LNCAP (cell line): ENCODE measurements around the gene DNAH6.

Experiments used
- TF ChIP-seq, protein P1 (sequence below): fragments of 450-650 bp; IDR thresholded peaks from 2 replicates; pipeline ENCODE4 v1.5.1; 2017; ENCODE audit warnings: mild to moderate bottlenecking

Gene DNAH6

GRCh38 chr2:84815146-84815545 lies 298.8 kb downstream of the DNAH6 start:
- TF ChIP-seq, protein P1, sequence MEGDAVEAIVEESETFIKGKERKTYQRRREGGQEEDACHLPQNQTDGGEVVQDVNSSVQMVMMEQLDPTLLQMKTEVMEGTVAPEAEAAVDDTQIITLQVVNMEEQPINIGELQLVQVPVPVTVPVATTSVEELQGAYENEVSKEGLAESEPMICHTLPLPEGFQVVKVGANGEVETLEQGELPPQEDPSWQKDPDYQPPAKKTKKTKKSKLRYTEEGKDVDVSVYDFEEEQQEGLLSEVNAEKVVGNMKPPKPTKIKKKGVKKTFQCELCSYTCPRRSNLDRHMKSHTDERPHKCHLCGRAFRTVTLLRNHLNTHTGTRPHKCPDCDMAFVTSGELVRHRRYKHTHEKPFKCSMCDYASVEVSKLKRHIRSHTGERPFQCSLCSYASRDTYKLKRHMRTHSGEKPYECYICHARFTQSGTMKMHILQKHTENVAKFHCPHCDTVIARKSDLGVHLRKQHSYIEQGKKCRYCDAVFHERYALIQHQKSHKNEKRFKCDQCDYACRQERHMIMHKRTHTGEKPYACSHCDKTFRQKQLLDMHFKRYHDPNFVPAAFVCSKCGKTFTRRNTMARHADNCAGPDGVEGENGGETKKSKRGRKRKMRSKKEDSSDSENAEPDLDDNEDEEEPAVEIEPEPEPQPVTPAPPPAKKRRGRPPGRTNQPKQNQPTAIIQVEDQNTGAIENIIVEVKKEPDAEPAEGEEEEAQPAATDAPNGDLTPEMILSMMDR = no peak

DNA sequence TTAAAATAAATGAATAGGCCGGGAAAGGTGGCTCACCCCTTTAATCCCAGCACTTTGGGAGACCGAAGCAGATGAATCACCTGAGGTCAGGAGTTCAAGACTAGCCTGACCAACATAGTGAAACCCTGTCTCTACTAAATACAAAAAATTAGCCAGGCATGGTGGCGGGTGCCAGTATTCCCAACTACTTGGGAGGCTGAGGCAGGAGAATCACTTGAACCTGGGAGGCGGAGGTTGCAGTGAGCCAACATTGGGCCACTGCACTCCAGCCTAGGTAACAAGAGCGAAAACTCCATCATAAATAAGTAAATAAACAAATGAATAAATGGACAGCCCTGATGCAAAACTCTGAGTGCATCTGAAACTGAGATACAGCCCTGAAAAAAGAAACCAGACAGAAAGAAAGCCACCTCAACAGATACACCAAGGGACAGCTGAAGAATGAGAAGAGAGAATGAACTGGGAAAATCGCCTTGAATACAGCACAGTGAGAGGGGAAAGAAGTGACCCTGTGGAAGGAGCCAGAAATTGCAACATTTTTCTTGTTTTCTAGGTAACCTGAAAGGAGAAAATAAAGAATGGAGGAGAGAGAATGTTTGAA lies 300.2 kb downstream of the DNAH6 start:
- TF ChIP-seq, protein P1 = no peak

DNA sequence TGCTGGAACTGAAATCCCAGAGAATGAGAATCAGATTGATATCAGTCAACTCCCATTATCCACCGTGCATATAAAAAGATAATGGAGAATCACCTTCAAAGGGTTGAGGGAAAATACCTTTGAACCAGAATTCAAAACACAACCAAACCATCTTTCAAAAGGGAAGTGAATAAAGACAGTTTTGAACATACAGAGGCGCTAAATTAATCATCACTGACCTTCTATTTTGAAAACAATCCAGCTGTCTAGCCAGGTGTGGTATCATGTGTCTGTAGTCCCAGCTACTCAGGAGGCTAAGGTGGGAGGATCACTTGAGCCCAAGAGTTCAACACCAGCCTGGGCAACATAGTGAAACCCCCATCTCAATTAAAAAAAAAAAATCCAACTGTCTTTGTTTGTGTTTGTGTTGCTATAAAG lies 300.9 kb downstream of the DNAH6 start:
- TF ChIP-seq, protein P1 = no peak

DNA sequence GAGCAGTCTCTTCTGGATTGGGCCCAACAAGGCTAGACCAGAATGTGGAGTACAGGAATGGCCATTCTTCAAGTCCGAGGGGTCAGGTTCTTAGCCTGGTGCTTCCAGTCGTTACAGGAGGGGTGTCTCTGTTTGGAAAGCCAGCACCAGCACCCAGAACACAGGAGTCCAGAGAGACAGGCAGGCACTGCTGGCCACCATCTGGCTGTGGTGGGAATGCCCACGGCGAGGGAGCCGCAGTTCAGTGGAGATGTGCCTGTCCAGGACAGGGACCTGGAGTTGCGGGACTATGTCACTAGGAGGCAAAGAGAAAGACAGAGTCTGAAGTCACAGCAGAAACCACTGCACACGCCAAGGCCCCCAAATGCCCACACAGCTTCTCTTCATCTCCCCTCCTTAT lies 305.5 kb downstream of the DNAH6 start:
- TF ChIP-seq, protein P1 = no peak

DNA sequence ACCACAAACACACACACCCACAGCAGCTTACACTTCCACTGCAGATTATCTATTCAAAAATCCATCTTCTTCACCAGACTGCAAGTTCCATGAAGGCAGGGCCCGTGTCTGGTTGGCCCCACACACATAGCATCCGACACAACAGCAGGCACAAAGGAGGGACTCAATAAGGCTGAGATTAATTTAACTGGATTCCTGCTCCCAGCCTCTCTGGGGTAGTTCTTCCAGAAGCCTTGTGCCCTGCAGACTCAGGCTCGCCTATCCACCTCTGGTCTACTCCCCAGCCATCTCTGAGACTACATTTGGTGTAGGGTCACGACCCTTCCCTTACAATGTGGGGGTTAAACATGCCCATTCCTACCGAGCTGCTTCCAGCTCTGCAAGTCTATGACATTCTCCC lies 306.9 kb downstream of the DNAH6 start:
- TF ChIP-seq, protein P1 = no peak

DNA sequence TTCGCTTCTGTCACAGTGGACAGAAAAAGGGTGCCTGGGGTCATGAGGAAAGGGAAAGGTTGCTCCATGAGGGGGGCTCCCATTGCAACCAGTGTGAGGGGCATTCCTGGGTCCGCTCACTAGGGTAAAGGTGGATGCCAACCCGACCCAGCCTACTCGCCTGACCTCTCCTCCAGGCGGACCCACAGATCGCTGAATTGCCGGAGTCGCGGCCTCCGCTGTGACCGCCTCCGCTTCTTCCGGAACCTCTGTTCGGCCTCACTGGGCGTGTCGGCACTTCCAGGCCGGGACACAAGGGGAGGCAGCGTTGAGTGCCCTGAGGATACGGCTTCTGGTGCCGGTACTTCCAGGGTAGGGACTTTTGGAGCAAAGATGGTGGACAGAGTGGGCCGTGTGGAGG lies 307.5 kb downstream of the DNAH6 start:
- TF ChIP-seq, protein P1 = no peak

GRCh38 chr2:84827978-84828575 lies 311.8 kb downstream of the DNAH6 start:
- TF ChIP-seq, protein P1 = no peak

DNA sequence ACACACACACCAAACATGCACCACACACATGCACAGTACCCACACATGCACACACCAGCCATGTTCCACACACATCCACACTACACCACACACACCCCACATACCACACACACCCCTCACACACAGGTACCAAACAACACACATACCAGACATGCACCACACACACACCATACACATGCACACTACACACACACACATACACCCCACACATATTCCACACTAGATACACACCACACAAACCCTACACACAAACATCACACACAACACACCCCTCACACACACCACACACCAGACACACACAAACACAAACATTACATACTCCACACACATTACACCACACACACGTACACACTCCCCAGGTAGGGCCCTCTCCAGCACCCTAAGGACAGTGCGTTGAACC lies 313.4 kb downstream of the DNAH6 start:
- TF ChIP-seq, protein P1 = no peak
